Type B pancreatic cell (in vitro differentiated cells): Measurements from ENCODE around the gene PARP1. TPM values are rescaled to one million over a fixed set of nuclear protein-coding genes. Genes with fewer than 3 reads are reported as not detected.

Experiments
- DNase-seq: peaks from one replicate; pipeline ENCODE4 v3.0.0; 2021; ENCODE audit warnings: mixed read lengths; ENCODE audit not compliant: unreplicated experiment; ENCODE audit errors: extremely low spot score
- H3K27ac Mint-ChIP-seq: 2 replicates; pipeline ENCODE4 v1.8.0; 2021; ENCODE audit warnings: mild to moderate bottlenecking, mixed read lengths
- H3K27me3 Mint-ChIP-seq: 2 replicates; pipeline ENCODE4 v1.8.0; 2021; ENCODE audit warnings: mixed read lengths
- H3K36me3 Mint-ChIP-seq: 2 replicates; pipeline ENCODE4 v1.8.0; 2021; ENCODE audit warnings: mixed read lengths
- H3K4me1 Mint-ChIP-seq: one replicate; pipeline ENCODE4 v1.8.0; 2021; ENCODE audit warnings: mixed read lengths; ENCODE audit not compliant: unreplicated experiment
- H3K4me3 Mint-ChIP-seq: 2 replicates; pipeline ENCODE4 v1.8.0; 2021; ENCODE audit warnings: mild to moderate bottlenecking, mixed read lengths
- H3K9me3 Mint-ChIP-seq: 2 replicates; pipeline ENCODE4 v1.8.0; 2021; ENCODE audit warnings: mixed read lengths
- total RNA-seq: library from RNA; stranded (reverse); gene quantifications from 2 replicates; pipeline ENCODE4 v1.2.1, GENCODE V29; 2021; ENCODE audit warnings: low replicate concordance
- TF ChIP-seq, protein P1 (sequence below): fragments of 200-600 bp; sonication (generic); conservative IDR thresholded peaks from 2 replicates; pipeline ENCODE4 v1.5.0; 2021; ENCODE audit warnings: antibody characterized with exemption, mild to moderate bottlenecking

PARP1 gene
- total RNA-seq, 1 donor from 2014 or later, result 186 TPM

DNA sequence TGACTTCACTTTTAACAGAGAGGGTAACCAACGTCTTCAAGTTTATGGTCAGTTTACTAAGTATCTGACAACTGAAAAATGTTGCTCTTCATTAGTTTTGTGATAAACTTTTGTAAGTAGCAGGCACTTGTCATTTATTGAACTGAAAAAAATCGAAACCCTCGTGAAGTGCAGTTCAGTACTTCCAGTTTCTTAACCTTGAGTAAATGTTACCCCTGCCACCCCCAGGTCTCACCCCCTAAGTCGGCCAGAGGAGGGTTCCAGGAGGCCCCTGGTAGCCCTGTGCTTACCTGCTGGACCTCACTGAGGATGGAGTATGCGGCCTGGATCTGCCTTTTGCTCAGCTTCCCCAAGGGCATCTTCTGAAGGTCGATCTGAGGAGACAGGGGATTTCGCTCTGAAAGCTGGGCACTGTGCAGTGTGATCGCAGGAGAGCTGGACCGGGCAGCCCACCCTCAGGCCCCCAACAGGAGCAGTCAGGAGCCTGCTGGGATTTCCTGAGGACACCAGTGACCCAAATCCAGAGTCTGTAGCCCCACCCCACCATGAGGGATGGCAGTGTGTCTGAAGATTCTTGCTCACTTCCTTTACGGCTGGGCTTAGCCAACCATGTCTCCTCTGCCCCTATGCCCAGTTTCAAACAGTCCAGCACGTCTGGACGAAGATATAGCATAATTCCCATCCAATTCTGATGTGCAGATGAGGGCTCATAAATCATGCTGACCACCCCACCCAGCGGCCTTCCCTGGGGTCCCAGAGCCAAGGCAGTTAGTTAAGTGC is 37.6 kb downstream of the PARP1 start:
- H3K4me1 Mint-ChIP-seq, result no peaks in the 10 kb centered on the region
- H3K9me3 Mint-ChIP-seq, result no peaks in the 10 kb centered on the region
- TF ChIP-seq, protein P1, sequence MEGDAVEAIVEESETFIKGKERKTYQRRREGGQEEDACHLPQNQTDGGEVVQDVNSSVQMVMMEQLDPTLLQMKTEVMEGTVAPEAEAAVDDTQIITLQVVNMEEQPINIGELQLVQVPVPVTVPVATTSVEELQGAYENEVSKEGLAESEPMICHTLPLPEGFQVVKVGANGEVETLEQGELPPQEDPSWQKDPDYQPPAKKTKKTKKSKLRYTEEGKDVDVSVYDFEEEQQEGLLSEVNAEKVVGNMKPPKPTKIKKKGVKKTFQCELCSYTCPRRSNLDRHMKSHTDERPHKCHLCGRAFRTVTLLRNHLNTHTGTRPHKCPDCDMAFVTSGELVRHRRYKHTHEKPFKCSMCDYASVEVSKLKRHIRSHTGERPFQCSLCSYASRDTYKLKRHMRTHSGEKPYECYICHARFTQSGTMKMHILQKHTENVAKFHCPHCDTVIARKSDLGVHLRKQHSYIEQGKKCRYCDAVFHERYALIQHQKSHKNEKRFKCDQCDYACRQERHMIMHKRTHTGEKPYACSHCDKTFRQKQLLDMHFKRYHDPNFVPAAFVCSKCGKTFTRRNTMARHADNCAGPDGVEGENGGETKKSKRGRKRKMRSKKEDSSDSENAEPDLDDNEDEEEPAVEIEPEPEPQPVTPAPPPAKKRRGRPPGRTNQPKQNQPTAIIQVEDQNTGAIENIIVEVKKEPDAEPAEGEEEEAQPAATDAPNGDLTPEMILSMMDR, result no peak
- H3K27ac Mint-ChIP-seq, result no peak overlapping the region
- DNase-seq, result no peak
- H3K27me3 Mint-ChIP-seq, result no peaks in the 10 kb centered on the region
- H3K36me3 Mint-ChIP-seq, result peaks cover 18% of the 10 kb centered on the region
- H3K4me3 Mint-ChIP-seq, result no peak overlapping the region

DNA sequence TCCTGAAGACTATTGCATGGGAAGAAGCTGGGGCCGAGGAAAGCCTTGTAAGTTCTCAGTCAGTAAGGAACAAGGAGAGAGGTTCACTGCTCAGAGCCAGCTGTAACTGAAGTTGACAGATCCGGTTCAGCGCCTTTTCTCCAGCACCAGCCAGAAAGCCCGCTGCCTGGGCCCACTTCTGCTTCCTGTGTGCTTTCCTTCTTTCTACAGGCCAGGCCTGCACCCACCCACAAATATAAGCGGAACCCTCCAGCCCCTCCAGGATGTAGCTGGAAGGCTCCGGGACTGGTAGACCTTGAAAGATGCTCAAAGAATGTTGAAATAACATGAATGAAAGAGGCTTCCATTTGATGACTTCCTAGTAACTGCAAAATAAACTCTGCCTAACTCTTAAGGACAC is 38.8 kb downstream of the PARP1 start:
- H3K27me3 Mint-ChIP-seq, result no peaks in the 10 kb centered on the region
- H3K27ac Mint-ChIP-seq, result no peak overlapping the region
- no peaks in the 10 kb centered on the region for H3K9me3 Mint-ChIP-seq
- H3K36me3 Mint-ChIP-seq, result peaks cover 10% of the 10 kb centered on the region
- TF ChIP-seq, protein P1, result no peak
- DNase-seq, result no peak
- H3K4me3 Mint-ChIP-seq, result no peak overlapping the region
- H3K4me1 Mint-ChIP-seq, result no peaks in the 10 kb centered on the region

DNA sequence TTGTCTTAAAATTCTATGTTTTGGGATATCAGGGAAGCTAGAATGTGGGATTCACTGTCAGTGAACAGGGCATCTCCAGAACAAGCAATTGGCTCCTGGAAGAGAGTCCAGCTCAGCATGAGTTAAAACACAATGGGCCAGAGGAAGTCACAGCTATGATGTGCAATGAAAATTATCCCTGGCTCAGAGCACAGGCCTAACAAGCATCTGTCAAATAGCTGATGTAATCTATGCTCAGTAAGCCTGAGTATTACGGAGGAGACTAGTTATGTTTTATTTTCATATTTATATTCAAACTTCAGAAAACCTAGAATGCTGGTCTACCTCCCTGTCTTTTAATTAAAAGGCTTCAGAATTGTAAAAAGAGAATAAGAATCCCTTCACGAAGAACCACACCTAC is 41.6 kb downstream of the PARP1 start:
- peaks cover 20% of the 10 kb centered on the region for H3K36me3 Mint-ChIP-seq
- no peaks in the 10 kb centered on the region for H3K4me1 Mint-ChIP-seq
- DNase-seq, result no peak
- H3K9me3 Mint-ChIP-seq, result no peaks in the 10 kb centered on the region
- no peak overlapping the region for H3K27ac Mint-ChIP-seq
- no peak overlapping the region for H3K4me3 Mint-ChIP-seq
- no peaks in the 10 kb centered on the region for H3K27me3 Mint-ChIP-seq
- TF ChIP-seq, protein P1, result no peak

DNA sequence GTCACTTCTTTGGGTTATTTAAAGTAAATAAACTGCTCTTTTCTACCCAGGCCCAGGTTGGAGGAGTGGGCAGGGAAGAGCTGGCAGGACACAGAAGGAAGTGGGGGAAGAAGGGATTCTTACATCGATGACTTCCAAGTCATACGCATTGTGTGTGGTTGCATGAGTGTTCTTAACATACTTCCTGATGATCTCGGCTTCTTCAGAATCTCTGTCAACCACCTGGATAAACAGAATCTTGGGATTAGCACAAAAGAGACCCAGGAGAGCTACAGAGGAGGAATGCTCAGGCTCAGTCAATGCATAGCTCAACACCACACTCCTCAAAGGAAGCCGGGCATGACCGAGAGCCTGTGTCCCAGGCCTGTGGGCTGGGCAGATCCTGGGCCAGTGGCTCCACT is 42.1 kb downstream of the PARP1 start:
- H3K27ac Mint-ChIP-seq, result no peak overlapping the region

DNA sequence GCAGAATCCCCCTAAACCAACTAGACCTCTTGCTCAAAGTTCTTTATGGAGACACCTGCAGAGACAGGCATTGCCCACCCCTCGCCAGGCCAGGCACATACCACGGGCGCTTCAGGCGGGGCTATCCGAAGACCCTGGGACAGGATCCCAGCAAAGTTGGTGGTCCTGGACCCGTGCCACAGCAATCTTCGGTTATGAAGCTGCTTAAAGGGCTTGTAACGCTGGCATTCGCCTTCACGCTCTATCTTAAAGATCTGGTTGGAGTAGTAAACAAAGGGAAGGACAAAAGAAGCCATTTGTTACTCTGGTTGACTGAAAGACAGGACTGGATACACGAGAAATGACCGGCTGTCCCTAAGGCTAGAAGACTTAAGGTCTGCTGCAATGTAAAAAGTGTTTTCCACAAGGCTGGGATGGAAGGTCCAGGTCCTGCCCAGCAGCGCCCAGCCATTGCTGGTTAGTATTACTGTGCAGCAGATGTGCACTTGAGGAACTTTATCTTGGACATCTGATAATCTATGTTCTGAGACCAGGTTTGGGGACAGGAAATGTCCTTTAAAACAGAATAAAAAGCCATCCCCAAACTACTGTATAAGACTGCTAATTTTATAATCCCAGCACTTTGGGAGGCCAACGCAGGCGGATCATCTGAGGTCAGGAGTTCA is 42.9 kb downstream of the PARP1 start:
- no peak overlapping the region for H3K4me3 Mint-ChIP-seq
- TF ChIP-seq, protein P1, result no peak
- DNase-seq, result no peak
- no peaks in the 10 kb centered on the region for H3K27me3 Mint-ChIP-seq
- H3K4me1 Mint-ChIP-seq, result no peaks in the 10 kb centered on the region
- no peak overlapping the region for H3K27ac Mint-ChIP-seq
- H3K36me3 Mint-ChIP-seq, result peaks cover 30% of the 10 kb centered on the region
- no peaks in the 10 kb centered on the region for H3K9me3 Mint-ChIP-seq

More for the DNA sequence above, 42.1 kb downstream of the PARP1 start:
- no peaks in the 10 kb centered on the region for H3K4me1 Mint-ChIP-seq
- H3K36me3 Mint-ChIP-seq, result peaks cover 24% of the 10 kb centered on the region
- H3K4me3 Mint-ChIP-seq, result no peak overlapping the region
- no peaks in the 10 kb centered on the region for H3K27me3 Mint-ChIP-seq
- no peaks in the 10 kb centered on the region for H3K9me3 Mint-ChIP-seq
- DNase-seq, result no peak
- TF ChIP-seq, protein P1, result no peak
